ENCODE results near the gene SCN4B.

GRCh38 chr11:118152552-118153471 is at the start of gene SCN4B:
- TF ChIP-seq CTCF (conservative IDR thresholded peaks at IDR 0.05; ENCODE audit: low read depth, low read length): no peak
- no peak for TF ChIP-seq POLR2A (IDR thresholded peaks at IDR 0.05; ENCODE audit: low read depth, low read length)
- TF ChIP-seq NFE2L2 (IDR thresholded peaks at IDR 0.05; ENCODE audit: low read depth, low read length): no peak
- no peak for TF ChIP-seq SMC3 (IDR thresholded peaks at IDR 0.05; ENCODE audit: low read depth, low read length)
- TF ChIP-seq USF2 (IDR thresholded peaks at IDR 0.05; ENCODE audit: low read depth, low read length): no peak
- TF ChIP-seq RFX5 (IDR thresholded peaks at IDR 0.05; ENCODE audit: low read depth, low read length): no peak
- TF ChIP-seq MAFK (IDR thresholded peaks at IDR 0.05; ENCODE audit: low read depth, low read length): no peak
- no peak for TF ChIP-seq RAD21 (IDR thresholded peaks at IDR 0.05; ENCODE audit: low read length)
- TF ChIP-seq CEBPB (IDR thresholded peaks at IDR 0.05; ENCODE audit: low read depth, low read length): no peak
- no peak for TF ChIP-seq BHLHE40 (IDR thresholded peaks at IDR 0.05; ENCODE audit: low read depth, low read length)
- no peak for TF ChIP-seq FOS (IDR thresholded peaks at IDR 0.05; ENCODE audit: low read depth, low read length)
